DOHH2 (cell line): Measurements from ENCODE around the gene ADAD2.

Source experiments
- H3F3A ChIP-seq: fragments of 200-600 bp; sonication (generic), shearing (Covaris generic); 2 replicates; pipeline ENCODE4 v1.6.0; 2016; ENCODE audit warnings: antibody characterized with exemption, mild to moderate bottlenecking; ENCODE audit not compliant: control insufficient read depth, insufficient read depth
- H3K27ac ChIP-seq: fragments of 200-600 bp; sonication (generic); 2 replicates; pipeline ENCODE4 v1.5.1; 2014; ENCODE audit warnings: low read depth, mild to moderate bottlenecking, low read length, moderate library complexity
- H3K27me3 ChIP-seq: fragments of 200-600 bp; sonication (generic); 2 replicates; pipeline ENCODE4 v1.6.1; 2014; ENCODE audit warnings: mild to moderate bottlenecking, low read length, mixed read lengths; ENCODE audit not compliant: control insufficient read depth
- H3K36me3 ChIP-seq: fragments of 200-600 bp; sonication (generic); 2 replicates; pipeline ENCODE4 v1.6.1; 2014; ENCODE audit warnings: mild to moderate bottlenecking, low read length, moderate library complexity, mixed read lengths; ENCODE audit not compliant: control insufficient read depth
- H3K4me1 ChIP-seq: fragments of 200-600 bp; sonication (generic); 2 replicates; pipeline ENCODE4 v1.6.1; 2014; ENCODE audit warnings: mild to moderate bottlenecking, low read length, mixed read lengths; ENCODE audit not compliant: control insufficient read depth
- H3K4me2 ChIP-seq: fragments of 200-600 bp; sonication (generic); 2 replicates; pipeline ENCODE4 v1.6.0; 2014; ENCODE audit warnings: mild to moderate bottlenecking, low read length, moderate library complexity
- H3K4me3 ChIP-seq: fragments of 200-600 bp; sonication (generic); 2 replicates; pipeline ENCODE4 v1.5.1; 2014; ENCODE audit warnings: mild to moderate bottlenecking, low read length, mixed read lengths
- H3K79me2 ChIP-seq: fragments of 200-600 bp; sonication (generic); 2 replicates; pipeline ENCODE4 v1.6.1; 2014; ENCODE audit warnings: mild to moderate bottlenecking, low read length, mixed read lengths; ENCODE audit not compliant: control insufficient read depth
- H3K9me2 ChIP-seq: fragments of 200-600 bp; sonication (generic); replicated peaks from 2 replicates; pipeline ENCODE4 v1.6.1; 2014; ENCODE audit warnings: mild to moderate bottlenecking, low read length, mixed read lengths; ENCODE audit not compliant: control insufficient read depth
- H3K9me3 ChIP-seq: fragments of 200-600 bp; sonication (generic); 2 replicates; pipeline ENCODE4 v1.6.1; 2014; ENCODE audit warnings: antibody characterized with exemption, low read length, mixed read lengths; ENCODE audit not compliant: control insufficient read depth, insufficient read depth
- H4K20me1 ChIP-seq: fragments of 200-600 bp; sonication (generic); 2 replicates; pipeline ENCODE4 v1.6.0; 2014; ENCODE audit warnings: low read depth, mild to moderate bottlenecking, antibody characterized with exemption, low read length, moderate library complexity; ENCODE audit not compliant: control insufficient read depth, insufficient read depth
- EZH2phosphoT487 ChIP-seq: fragments of 200-600 bp; sonication (generic); IDR thresholded peaks from 2 replicates; pipeline ENCODE4 v1.6.1; 2017; ENCODE audit warnings: borderline replicate concordance, mild to moderate bottlenecking, antibody characterized with exemption, low read length, moderate library complexity, mixed read lengths
- TF ChIP-seq, protein P1 (sequence below): fragments of 200-600 bp; sonication (generic); IDR thresholded peaks from one replicate; pipeline ENCODE4 v1.5.1; 2014; ENCODE audit warnings: antibody characterized with exemption, mild to moderate bottlenecking, low read depth, low read length; ENCODE audit not compliant: poor library complexity, severe bottlenecking

The ADAD2 gene

DNA sequence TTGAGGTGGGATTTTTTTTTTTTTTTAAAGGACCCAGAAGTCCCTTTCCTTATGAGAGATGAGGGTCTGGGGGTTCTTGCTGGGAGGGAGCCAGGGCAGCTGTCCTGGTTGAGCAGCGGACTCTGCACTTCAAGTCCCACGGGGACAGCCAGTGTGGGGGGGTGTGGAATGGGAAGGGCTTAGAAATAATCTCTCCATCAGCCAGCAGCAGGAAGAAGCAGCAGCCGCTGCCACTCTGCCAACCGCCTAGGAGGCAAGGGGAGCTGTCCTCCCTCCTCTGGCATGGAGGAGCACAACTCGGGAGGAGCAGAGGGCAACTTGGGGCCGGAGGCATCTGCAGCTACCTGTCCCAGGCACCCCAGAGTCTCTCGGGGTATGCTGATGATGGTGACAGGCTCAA, 49.0 kb downstream of the ADAD2 start, which contains the start of gene KCNG4:
Gene KCNG4, minus strand, starts transcription at position 104 of the 400 bp plus-strand sequence. CDS start 2,527 bp downstream, outside the sequence.
- Histone ChIP-seq H3K9me3 (no peaks in the 10 kb centered on the region), H3F3A (no peaks in the 10 kb centered on the region), H4K20me1 (no peaks in the 10 kb centered on the region), H3K79me2 (no peaks in the 10 kb centered on the region), H3K27ac (no peak within 1 kb of the TSS), H3K9me2 (no peaks in the 10 kb centered on the region), H3K27me3 (peaks cover 6% of the 10 kb centered on the region; the same call in 1 of the 2 replicates), H3K4me2 (no peak within 1 kb of the TSS), H3K4me1 (no peaks in the 10 kb centered on the region), H3K4me3 (no peak within 1 kb of the TSS), H3K36me3 (no peaks in the 10 kb centered on the region)
- TF ChIP-seq EZH2phosphoT487: no peak
- TF ChIP-seq, protein P1, sequence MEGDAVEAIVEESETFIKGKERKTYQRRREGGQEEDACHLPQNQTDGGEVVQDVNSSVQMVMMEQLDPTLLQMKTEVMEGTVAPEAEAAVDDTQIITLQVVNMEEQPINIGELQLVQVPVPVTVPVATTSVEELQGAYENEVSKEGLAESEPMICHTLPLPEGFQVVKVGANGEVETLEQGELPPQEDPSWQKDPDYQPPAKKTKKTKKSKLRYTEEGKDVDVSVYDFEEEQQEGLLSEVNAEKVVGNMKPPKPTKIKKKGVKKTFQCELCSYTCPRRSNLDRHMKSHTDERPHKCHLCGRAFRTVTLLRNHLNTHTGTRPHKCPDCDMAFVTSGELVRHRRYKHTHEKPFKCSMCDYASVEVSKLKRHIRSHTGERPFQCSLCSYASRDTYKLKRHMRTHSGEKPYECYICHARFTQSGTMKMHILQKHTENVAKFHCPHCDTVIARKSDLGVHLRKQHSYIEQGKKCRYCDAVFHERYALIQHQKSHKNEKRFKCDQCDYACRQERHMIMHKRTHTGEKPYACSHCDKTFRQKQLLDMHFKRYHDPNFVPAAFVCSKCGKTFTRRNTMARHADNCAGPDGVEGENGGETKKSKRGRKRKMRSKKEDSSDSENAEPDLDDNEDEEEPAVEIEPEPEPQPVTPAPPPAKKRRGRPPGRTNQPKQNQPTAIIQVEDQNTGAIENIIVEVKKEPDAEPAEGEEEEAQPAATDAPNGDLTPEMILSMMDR: no peak

DNA sequence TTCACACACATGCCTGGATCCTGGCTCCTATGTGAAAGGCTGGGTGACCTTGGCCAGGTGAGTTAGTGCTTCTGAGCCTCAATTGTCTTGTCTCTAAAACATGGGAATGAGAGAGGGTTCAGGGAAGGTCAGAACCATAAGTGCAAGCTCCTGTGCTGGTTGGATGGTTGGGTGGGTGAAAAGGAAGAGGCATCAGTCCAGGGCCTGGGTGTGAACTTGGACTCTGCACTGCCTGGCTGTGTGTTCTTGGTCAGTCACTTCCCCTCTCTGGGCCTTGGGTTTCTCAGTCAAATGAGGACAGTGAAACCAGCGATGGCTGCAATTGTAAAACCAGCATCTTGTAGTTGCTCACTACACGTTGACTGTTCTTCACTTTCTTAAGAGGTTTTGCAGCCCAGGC, 49.5 kb downstream of the ADAD2 start:
- Histone ChIP-seq H4K20me1 (no peaks in the 10 kb centered on the region), H3K4me1 (no peaks in the 10 kb centered on the region), H3K27ac (no peak overlapping the region), H3K27me3 (peaks cover 6% of the 10 kb centered on the region; the same call in 1 of the 2 replicates), H3K9me2 (no peaks in the 10 kb centered on the region), H3K4me3 (no peak overlapping the region), H3K9me3 (no peaks in the 10 kb centered on the region), H3K79me2 (no peaks in the 10 kb centered on the region), H3F3A (no peaks in the 10 kb centered on the region), H3K4me2 (no peak overlapping the region), H3K36me3 (no peaks in the 10 kb centered on the region)
- TF ChIP-seq, protein P1: no peak
- no peak for TF ChIP-seq EZH2phosphoT487

DNA sequence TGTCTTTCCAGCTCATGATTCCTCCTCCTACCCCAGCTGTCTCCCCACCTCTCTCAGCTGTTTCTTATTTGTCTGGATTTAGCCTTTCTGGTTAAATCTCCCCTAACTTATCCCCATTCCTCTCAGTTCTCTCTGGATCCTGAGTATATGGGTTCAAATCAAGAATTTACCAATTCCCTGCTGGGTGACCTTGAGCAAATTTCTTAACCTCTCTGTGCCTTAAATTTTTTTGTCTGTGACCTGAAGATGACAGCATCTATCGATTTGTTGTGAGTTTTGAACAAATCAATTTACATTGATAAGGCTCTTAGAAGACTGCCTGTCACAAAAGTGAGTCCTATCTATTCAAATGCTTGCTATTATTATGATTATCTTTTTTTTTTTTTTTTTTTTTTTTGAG, 50.8 kb downstream of the ADAD2 start:
- Histone ChIP-seq H4K20me1 (no peaks in the 10 kb centered on the region), H3K79me2 (no peaks in the 10 kb centered on the region), H3K9me3 (no peaks in the 10 kb centered on the region), H3K4me2 (no peak overlapping the region), H3K4me1 (no peaks in the 10 kb centered on the region), H3K27ac (no peak overlapping the region), H3K27me3 (peaks cover 6% of the 10 kb centered on the region; the same call in 1 of the 2 replicates), H3F3A (no peaks in the 10 kb centered on the region), H3K4me3 (no peak overlapping the region), H3K9me2 (no peaks in the 10 kb centered on the region), H3K36me3 (no peaks in the 10 kb centered on the region)
- no peak for TF ChIP-seq EZH2phosphoT487
- TF ChIP-seq, protein P1: no peak
